Activated T-cell treated with anti-CD3 and anti-CD28 coated beads, Interleukin-2, amount 50 U/mL, for 48 hours (primary cell): Measurements from ENCODE around the gene CLEC4G.
"Not testable (repeated sequence)": the region's sequence is repeated elsewhere in the genome, so short reads cannot be mapped to it uniquely, and the experiment has no call there.

Experiments used
- DNase-seq, 2 experiments: peaks; one replicate each; pipeline ENCODE4 v3.0.0-alpha.2; 2020

The CLEC4G gene

GRCh38 chr19:7746306-7746705 lies 14.4 kb upstream of the CLEC4G start:
- not testable (repeated sequence) for DNase-seq

- no peak for DNase-seq
These were observed 13.2 kb upstream of the CLEC4G start for GRCh38 chr19:7744871-7745650.

DNA sequence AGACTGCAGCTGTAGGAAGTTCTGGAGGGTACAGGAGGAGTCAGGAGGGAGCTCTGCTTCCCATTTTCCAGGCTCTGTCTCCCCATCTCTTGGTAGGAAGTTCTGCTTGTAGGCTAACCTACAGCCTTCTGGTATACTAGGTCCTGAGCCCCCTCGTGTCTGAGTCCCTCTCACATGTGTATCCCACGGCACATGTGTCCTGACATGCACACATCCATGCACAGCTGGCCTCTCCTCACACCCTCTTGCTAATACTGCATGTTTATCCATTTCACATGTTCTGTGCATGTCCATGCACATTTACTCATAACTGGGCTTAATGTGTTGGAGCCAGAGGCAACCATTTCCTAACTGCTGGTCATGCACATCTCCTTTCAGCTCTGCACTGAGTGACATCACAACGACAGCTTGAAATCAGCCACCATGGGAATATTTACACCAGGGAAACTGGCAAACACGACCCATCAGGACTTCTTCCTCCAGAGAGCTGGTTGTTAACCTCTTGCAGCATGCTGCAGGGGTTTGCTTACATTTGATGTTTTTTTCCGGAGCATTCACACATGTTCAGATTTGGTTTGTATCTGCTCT lies 12.4 kb upstream of the CLEC4G start:
- DNase-seq = no peak

DNA sequence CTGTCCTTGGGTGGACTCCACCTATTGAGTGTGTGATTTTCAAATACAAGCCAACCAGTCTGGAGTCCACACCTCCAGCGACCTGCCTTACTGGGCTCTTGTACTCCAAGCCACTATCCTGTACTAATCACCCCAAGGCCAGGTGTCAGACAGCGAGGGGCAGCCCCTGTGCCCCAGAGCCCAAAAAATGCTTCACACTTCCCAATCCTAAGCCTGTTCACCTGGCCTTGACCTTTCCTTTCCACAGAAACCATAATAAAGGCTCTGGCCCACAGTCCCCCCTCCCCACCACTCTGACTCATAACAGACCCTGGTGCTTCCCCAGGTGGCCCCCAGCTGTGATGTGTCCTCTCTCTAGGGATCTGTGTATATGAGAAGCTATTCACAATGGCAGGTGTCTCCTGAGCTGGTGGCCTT lies 11.5 kb upstream of the CLEC4G start:
- peak; percentile 59 to 63 for DNase-seq

GRCh38 chr19:7742991-7743390 lies 11.1 kb upstream of the CLEC4G start:
- DNase-seq = no peak

DNA sequence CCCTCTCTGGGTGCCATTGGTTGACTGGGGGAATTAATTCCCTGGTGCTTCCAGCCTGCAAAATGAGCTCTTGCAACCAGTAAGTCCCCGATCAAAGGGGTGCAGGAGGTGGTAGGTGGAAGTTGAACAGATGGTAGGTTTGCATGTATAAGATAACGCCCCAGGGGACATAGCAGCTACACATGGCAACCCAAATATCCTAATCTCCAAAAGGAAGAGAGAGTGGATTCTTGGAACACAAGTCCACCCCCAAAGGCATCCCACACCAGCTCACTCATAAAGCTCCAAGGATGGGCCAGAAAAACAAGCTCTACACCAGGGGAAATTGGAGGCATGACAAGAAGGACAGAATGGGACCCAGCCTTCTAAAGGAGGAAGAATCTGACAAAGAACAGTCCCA lies 10.7 kb upstream of the CLEC4G start:
- DNase-seq = no peak

- DNase-seq = no peak
These were observed 8.8 kb upstream of the CLEC4G start for GRCh38 chr19:7740682-7741054.

- DNase-seq = no peak
These were observed 8.1 kb upstream of the CLEC4G start for GRCh38 chr19:7739801-7740681.

DNA sequence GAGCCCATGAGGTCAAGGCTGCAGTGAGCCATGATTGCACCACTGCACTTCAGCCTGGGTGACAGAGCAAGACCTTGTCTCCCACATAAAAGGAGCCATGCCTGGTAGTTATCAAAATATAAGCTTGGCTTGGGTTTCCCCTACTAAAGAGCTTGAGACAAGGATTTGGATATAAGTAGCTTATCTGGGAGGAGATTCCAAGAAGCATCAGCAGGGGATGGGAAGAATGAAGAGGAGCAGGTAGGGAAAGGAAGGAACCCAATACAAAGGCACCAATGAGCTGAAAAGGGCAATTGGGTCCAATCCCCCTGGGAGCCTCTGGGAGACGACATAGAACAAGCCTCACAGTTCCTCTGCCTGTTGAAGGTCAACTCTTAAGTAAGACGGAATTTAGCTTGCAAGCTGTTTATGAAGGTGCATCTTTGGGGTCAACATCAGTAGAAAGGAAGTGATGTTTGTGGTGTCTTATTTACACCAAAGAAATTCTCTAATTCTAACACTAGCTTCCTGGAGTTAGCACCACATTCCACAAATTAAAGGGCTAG lies 7.4 kb upstream of the CLEC4G start:
- no peak for DNase-seq

GRCh38 chr19:7738023-7738422 lies 6.1 kb upstream of the CLEC4G start:
- peak; percentile 47 for DNase-seq

GRCh38 chr19:7737215-7737614 lies 5.3 kb upstream of the CLEC4G start:
- no peak for DNase-seq

DNA sequence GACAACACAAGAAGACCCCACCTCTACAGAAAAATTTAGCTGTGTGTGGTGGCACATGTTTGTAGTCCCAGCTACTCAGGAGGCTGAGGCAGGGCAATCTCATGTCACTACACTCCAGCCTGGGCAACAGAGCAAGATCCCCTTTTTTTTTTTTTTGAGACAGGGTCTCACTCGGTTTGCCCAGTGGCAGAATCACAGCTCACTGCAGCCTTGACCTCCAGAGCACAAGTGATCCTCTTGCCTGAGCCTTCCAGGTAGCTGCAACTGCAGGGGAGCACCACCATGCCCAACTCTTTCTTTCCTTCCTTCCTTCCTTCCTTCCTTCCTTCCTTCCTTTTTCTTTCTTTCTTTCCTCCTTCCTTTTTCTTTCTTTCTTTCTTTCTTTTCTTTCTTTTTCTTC lies 4.2 kb upstream of the CLEC4G start:
- DNase-seq = no peak

DNA sequence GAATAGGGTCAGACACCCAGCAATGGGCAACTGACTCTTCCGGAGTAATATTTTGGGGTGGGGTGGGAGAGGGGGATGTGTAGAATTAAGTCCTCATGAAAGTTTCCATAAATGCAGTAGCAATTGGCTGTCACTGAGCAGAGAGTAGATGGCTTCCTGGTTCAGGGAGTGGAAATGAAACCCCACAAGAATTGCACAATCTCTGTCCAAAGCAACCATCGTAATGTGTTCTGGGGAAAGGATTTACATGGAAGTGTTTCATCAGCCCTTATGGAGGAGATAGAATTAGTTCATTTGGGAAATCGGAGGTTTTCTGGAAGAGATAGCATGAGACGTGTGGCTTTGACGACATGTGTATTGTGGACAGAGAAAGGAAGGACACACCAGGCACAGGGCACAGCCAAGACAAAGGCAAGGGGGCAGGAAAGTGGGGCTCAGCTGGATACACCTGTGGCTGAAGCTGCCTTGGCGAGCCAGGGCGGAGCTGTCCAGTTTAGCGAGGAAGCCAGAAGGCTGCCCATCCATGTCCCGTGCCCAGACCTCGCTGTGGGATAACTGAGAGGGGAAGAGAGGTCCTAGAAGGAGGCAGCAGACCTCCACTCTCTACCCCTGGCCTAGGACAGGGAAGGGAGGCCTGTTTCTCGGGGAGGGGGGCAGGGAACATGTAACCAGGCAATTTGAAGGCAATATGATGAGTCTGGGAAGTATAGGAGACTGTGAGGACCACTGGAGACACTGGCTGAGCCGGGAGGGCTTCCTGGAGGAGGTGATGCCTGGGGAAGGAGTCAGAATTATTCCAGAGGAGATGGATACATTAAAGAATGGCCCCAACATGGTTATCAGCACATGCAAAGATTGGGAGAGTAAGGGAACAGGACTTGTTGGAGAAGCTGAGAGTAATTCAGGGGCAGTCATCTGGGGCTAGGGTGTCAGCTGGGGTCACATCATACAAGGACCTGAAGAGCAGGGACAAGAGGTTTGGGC lies 2.6 kb upstream of the CLEC4G start:
- DNase-seq = no peak

DNA sequence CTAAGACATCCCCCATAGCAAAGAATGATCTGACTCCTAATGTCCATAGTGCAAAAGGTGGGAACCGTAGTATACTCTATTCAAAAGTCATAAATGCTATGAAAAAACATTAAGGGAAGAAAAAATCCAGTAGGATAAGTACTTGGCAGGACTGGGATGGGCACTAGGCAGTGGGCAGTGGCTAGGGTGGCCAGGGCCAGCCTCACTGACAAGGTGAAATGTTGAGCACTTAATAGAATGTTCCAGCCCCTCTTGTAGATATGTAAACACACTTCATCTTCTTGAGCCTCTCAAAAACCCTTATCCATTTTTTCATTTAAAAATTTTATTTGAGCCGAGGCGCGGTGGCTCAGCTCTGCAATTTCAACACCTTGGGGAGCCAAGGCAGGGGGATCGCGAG lies 1.5 kb upstream of the CLEC4G start:
- no peak for DNase-seq

DNA sequence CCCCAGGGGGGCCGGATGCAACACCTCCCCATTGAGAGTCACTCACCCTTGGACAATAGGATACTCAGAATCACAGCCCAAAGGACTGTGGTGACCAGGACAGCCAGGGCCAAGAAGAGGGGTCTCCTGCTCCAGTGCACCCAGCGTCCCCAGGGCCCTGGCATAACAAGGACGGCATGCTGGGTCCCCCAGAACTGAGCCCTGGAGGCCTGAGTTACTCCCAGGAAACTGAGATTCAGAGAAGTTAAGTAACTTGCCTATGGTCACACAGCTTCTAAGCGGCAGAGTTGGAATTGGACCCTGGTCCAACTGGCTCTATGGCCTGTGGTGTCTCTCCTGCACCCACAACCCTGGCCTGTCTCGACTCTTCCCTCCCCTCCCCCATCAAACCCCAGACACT lies 295 bp downstream of the CLEC4G start:
- no peak for DNase-seq

DNA sequence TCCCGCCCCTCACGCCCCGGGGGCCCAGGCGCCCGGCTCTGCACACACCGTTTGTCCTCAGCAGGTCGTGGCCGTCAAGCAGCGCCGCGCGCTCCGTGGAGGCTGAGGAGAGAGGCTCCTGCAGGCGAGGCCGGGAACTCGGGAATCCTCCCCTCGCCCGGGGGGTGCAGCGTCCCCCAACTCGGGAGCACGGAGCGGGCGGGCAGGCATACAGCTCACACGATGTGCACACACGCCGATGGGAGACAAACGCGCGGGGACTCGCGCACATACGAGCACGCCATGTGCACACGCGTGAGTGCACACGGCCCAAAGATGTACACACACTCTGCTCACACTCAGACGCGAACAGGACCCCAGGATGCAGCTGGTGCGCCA lies 703 bp downstream of the CLEC4G start:
- DNase-seq = no peak

GRCh38 chr19:7730286-7731217 lies 1.4 kb downstream of the CLEC4G start:
- DNase-seq = no peak

DNA sequence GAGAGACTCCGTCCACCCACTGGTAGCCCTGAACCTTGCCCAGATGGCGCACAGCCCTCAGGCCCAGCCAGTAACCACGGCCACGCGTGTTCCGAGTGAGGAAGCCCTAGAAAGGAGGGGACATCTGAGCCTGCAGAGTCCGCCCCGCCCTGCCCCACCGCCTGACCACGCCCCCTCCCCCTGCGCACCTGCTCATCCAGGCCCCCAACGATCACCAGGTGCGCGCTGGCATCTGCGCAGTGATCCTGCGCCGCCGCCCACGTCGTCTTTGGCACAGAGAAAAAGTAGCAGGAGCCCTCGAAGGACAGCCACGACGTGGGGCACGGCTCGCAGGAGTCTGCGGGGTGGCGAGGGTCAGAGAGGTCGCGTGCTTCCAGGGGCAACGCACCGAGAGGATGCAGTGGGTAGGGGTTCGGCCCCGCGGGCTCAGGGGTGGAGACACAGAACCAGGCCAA lies 2.1 kb downstream of the CLEC4G start:
- no peak for DNase-seq

DNA sequence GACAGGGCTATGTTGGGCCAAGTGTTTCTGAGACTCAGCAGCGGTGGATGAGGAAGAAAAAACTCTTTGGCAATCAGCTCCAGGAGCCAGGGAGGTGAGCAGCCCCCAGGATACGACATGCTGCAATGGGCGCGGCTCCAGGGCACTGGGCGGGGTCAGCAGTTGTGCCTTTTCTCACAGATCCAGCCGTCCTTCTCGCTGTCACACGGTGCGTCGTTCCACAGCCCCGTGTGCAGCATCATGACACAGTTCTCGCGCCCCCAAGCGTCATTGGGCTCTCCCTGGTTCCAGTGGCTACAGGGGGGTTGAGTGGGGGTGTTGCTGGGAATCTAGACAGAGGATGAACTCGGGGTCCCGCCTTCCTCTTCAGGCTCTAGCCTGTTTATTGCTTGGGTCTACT lies 2.7 kb downstream of the CLEC4G start:
- DNase-seq = no peak

GRCh38 chr19:7725791-7726190 lies 6.1 kb downstream of the CLEC4G start:
- DNase-seq = no peak

- no peak for DNase-seq
These were observed 9.7 kb downstream of the CLEC4G start for GRCh38 chr19:7722231-7722651.
